HepG2 (cell line): Measurements from ENCODE around the gene SASH3. TPM values are rescaled to one million over a fixed set of nuclear protein-coding genes. Genes with fewer than 3 reads are reported as not detected.

ENCODE experiments used
- FOXJ3 ChIP-seq: sonication (generic); formaldehyde crosslinking; IDR thresholded peaks from 2 replicates; pipeline ENCODE4 v1.4.0; 2020; ENCODE audit warnings: missing genetic modification reagents, mild to moderate bottlenecking, borderline replicate concordance
- GABPB1 ChIP-seq: IDR thresholded peaks from 2 replicates; pipeline ENCODE4 v1.6.1; 2016; ENCODE audit warnings: mild to moderate bottlenecking, missing genetic modification reagents, moderate library complexity, missing compliant biosample characterization
- IKZF1 ChIP-seq: fragments of 450-650 bp; IDR thresholded peaks from 2 replicates; pipeline ENCODE4 v1.7.1; 2016
- IRX3 ChIP-seq: sonication (generic); formaldehyde crosslinking; IDR thresholded peaks from 2 replicates; pipeline ENCODE4 v1.8.1; 2023; ENCODE audit warnings: mild to moderate bottlenecking, low read depth, missing genetic modification reagents, borderline replicate concordance
- JDP2 ChIP-seq: sonication (generic); formaldehyde crosslinking; IDR thresholded peaks from 2 replicates; pipeline ENCODE4 v1.8.1; 2022; ENCODE audit warnings: missing genetic modification reagents, borderline replicate concordance
- MAFG ChIP-seq: sonication (generic); formaldehyde crosslinking; IDR thresholded peaks from 2 replicates; pipeline ENCODE4 v1.5.1; 2020; ENCODE audit warnings: mild to moderate bottlenecking, missing genetic modification reagents
- MBD4 ChIP-seq: IDR thresholded peaks from 2 replicates; pipeline ENCODE4 v1.6.1; 2012; ENCODE audit warnings: low read length, inconsistent platforms, borderline replicate concordance
- NPAS2 ChIP-seq: sonication (generic); formaldehyde crosslinking; IDR thresholded peaks from 2 replicates; pipeline ENCODE4 v1.8.0; 2022; ENCODE audit warnings: mild to moderate bottlenecking, missing genetic modification reagents, borderline replicate concordance
- RAD21 ChIP-seq: fragments of 450-650 bp; formaldehyde crosslinking; IDR thresholded peaks from 2 replicates; pipeline ENCODE4 v1.5.0; 2020; ENCODE audit warnings: mild to moderate bottlenecking
- SMYD3 ChIP-seq: sonication (generic); formaldehyde crosslinking; IDR thresholded peaks from 2 replicates; pipeline ENCODE4 v1.8.1; 2023; ENCODE audit warnings: mild to moderate bottlenecking, missing genetic modification reagents
- TP53 ChIP-seq: sonication (generic); formaldehyde crosslinking; conservative IDR thresholded peaks from 2 replicates; pipeline ENCODE4 v1.4.0; 2020; ENCODE audit warnings: missing genetic modification reagents
- ZFY ChIP-seq: sonication (generic); formaldehyde crosslinking; IDR thresholded peaks from 2 replicates; pipeline ENCODE4 v1.4.0; 2020; ENCODE audit warnings: missing genetic modification reagents
- ZNF335 ChIP-seq: sonication (generic); formaldehyde crosslinking; IDR thresholded peaks from 2 replicates; pipeline ENCODE4 v1.4.0; 2020; ENCODE audit warnings: missing genetic modification reagents
- ZNF546 ChIP-seq: sonication (generic); formaldehyde crosslinking; conservative IDR thresholded peaks from 2 replicates; pipeline ENCODE4 v1.8.1; 2023; ENCODE audit warnings: mild to moderate bottlenecking, missing genetic modification reagents
- ZNF670 ChIP-seq: sonication (generic); formaldehyde crosslinking; IDR thresholded peaks from 2 replicates; pipeline ENCODE4 v1.8.0; 2022; ENCODE audit warnings: mild to moderate bottlenecking, missing genetic modification reagents, borderline replicate concordance
- ZNF672 ChIP-seq: sonication (generic); formaldehyde crosslinking; IDR thresholded peaks from 2 replicates; pipeline ENCODE4 v1.8.1; 2022; ENCODE audit warnings: missing genetic modification reagents
- ZNF768 ChIP-seq: sonication (generic); formaldehyde crosslinking; IDR thresholded peaks from 2 replicates; pipeline ENCODE4 v1.4.0; 2020; ENCODE audit warnings: missing genetic modification reagents
- polyA plus RNA-seq, 8 experiments: library from polyadenylated mRNA; depleted of rRNA in 3 of 8; stranded (reverse) in 7 of 8; unstranded in 1 of 8; fragments of >200 nt; fragmentation: Illumina TruSeq in 4 of 8; extraction: Trizol in 4 of 8; gene quantifications; 2 replicates each; pipeline versions ENCODE4 v1.2.1 to v1.2.3, GENCODE V29; 2011 to 2016; ENCODE audit warnings: low read depth in 4 of 8, missing spikeins in 1 of 8, mixed read lengths in 1 of 8; ENCODE audit not compliant: insufficient read depth in 1 of 8
- total RNA-seq, 5 experiments: library from RNA; depleted of rRNA; stranded (reverse); fragments of >200 nt; fragmentation: Illumina TruSeq; extraction: Trizol; gene quantifications; 2 replicates each; pipeline ENCODE4 v1.2.3, GENCODE V29; 2016; ENCODE audit warnings: low read depth in 1 of 5
- TF ChIP-seq, protein P1 (sequence below): sonication (generic); formaldehyde crosslinking; IDR thresholded peaks from 2 replicates; pipeline ENCODE4 v1.8.1; 2023; ENCODE audit warnings: missing genetic modification reagents, mild to moderate bottlenecking, borderline replicate concordance
- TF ChIP-seq, protein P2 (sequence below): sonication (generic); formaldehyde crosslinking; conservative IDR thresholded peaks from 2 replicates; pipeline ENCODE4 v1.4.0; 2020; ENCODE audit warnings: missing genetic modification reagents
- TF ChIP-seq, protein P3 (sequence below), 2 experiments: sonication (generic) in 1 of 2; formaldehyde crosslinking in 1 of 2; IDR thresholded peaks; 2 replicates each; pipeline versions ENCODE4 v1.4.0 to v1.6.1; 2018 to 2020; ENCODE audit warnings: missing genetic modification reagents in 2 of 2, borderline replicate concordance in 1 of 2, low read depth in 1 of 2, mild to moderate bottlenecking in 1 of 2, missing biosample characterization in 1 of 2
- TF ChIP-seq, protein P4 (sequence below): sonication (generic); formaldehyde crosslinking; IDR thresholded peaks from 2 replicates; pipeline ENCODE4 v1.8.0; 2022; ENCODE audit warnings: missing genetic modification reagents, low read depth, mild to moderate bottlenecking, borderline replicate concordance
- TF ChIP-seq, protein P5 (sequence below): sonication (generic); formaldehyde crosslinking; IDR thresholded peaks from 2 replicates; pipeline ENCODE4 v1.4.0; 2020; ENCODE audit warnings: missing genetic modification reagents, low read depth, mild to moderate bottlenecking, borderline replicate concordance
- TF ChIP-seq, protein P6 (sequence below): sonication (generic); formaldehyde crosslinking; IDR thresholded peaks from 2 replicates; pipeline ENCODE4 v1.4.0; 2020; ENCODE audit warnings: missing genetic modification reagents

SASH3 gene
- total and polyA plus RNA-seq, 2 of the 13 experiments (the other 11 are each of a cell fraction or from before 2014, with no cell fraction given) = 0.08 TPM; not detected in 1

DNA sequence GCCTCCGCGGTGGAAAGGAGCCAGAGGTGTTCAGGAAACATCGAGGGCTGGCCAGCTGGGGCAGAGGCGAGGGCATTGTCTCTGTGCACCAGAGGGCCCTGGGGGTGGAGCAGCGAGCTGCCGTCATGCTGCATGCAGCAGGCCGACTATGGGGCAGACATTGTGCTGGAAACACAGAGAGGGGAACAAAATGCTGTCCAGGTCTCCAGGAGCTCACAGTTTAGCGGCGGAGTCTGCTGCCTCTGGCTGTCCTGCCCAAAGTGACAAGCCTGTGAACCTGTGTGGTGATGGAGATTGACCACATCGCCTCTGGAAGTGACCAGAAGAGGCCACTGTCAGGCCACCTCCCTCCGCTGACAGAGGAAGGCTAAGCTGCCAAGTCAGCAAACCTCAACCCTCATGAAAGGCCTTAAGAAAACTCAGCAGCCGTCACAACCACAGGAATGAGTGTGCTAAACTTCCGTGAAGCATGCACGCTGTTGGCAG, 20.1 kb upstream of the SASH3 start (continued):
- TF ChIP-seq, protein P1, sequence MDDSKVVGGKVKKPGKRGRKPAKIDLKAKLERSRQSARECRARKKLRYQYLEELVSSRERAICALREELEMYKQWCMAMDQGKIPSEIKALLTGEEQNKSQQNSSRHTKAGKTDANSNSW (CRISPR knock-in tag) = no peak
- TF ChIP-seq GABPB1 (CRISPR knock-in tag) = no peak
- TF ChIP-seq JDP2 (CRISPR knock-in tag) = no peak
- TF ChIP-seq NPAS2 (CRISPR knock-in tag) = no peak
- TF ChIP-seq ZNF335 (CRISPR knock-in tag) = no peak
- no peak for TF ChIP-seq FOXJ3 (CRISPR knock-in tag)
- 0 out of 2 replicates have a peak, but pooled peaks have one; percentile 30 for TF ChIP-seq RAD21 (CRISPR knock-in tag)
- TF ChIP-seq, protein P2, sequence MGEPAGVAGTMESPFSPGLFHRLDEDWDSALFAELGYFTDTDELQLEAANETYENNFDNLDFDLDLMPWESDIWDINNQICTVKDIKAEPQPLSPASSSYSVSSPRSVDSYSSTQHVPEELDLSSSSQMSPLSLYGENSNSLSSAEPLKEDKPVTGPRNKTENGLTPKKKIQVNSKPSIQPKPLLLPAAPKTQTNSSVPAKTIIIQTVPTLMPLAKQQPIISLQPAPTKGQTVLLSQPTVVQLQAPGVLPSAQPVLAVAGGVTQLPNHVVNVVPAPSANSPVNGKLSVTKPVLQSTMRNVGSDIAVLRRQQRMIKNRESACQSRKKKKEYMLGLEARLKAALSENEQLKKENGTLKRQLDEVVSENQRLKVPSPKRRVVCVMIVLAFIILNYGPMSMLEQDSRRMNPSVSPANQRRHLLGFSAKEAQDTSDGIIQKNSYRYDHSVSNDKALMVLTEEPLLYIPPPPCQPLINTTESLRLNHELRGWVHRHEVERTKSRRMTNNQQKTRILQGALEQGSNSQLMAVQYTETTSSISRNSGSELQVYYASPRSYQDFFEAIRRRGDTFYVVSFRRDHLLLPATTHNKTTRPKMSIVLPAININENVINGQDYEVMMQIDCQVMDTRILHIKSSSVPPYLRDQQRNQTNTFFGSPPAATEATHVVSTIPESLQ (CRISPR knock-in tag) = no peak
- TF ChIP-seq ZNF546 (CRISPR knock-in tag) = no peak
- TF ChIP-seq MAFG (CRISPR knock-in tag) = peak; percentile 46; the same call in 1 of the 2 replicates
- no peak for TF ChIP-seq MBD4
- no peak for TF ChIP-seq TP53 (CRISPR knock-in tag)
- TF ChIP-seq, protein P3, sequence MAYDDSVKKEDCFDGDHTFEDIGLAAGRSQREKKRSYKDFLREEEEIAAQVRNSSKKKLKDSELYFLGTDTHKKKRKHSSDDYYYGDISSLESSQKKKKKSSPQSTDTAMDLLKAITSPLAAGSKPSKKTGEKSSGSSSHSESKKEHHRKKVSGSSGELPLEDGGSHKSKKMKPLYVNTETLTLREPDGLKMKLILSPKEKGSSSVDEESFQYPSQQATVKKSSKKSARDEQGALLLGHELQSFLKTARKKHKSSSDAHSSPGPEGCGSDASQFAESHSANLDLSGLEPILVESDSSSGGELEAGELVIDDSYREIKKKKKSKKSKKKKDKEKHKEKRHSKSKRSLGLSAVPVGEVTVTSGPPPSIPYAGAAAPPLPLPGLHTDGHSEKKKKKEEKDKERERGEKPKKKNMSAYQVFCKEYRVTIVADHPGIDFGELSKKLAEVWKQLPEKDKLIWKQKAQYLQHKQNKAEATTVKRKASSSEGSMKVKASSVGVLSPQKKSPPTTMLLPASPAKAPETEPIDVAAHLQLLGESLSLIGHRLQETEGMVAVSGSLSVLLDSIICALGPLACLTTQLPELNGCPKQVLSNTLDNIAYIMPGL (CRISPR knock-in tag; IDR thresholded peaks at IDR 0.05; ENCODE audit: borderline replicate concordance in 1 of 2, low read depth in 1 of 2) = no peak
- TF ChIP-seq ZNF768 (CRISPR knock-in tag) = no peak
- no peak for TF ChIP-seq ZNF672 (CRISPR knock-in tag)
- TF ChIP-seq SMYD3 = no peak
- TF ChIP-seq, protein P4, sequence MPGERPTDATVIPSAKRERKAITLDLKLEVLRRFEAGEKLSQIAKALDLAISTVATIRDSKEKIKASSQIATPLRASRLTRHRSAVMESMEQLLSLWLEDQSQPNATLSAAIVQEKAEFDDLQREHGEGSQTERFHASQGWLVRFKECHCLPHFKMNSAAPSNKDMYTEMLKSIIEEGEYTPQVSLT (CRISPR knock-in tag) = no peak
- no peak for TF ChIP-seq IRX3 (CRISPR knock-in tag)
- no peak for TF ChIP-seq ZFY (CRISPR knock-in tag)
- TF ChIP-seq, protein P5, sequence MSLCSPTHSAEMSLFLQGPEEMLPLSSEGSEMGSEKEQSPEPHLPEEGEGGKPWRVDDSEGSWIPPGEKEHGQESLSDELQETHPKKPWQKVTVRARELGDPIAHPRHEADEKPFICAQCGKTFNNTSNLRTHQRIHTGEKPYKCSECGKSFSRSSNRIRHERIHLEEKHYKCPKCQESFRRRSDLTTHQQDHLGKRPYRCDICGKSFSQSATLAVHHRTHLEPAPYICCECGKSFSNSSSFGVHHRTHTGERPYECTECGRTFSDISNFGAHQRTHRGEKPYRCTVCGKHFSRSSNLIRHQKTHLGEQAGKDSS (CRISPR knock-in tag) = no peak
- TF ChIP-seq ZNF670 (CRISPR knock-in tag) = no peak
- TF ChIP-seq, protein P6, sequence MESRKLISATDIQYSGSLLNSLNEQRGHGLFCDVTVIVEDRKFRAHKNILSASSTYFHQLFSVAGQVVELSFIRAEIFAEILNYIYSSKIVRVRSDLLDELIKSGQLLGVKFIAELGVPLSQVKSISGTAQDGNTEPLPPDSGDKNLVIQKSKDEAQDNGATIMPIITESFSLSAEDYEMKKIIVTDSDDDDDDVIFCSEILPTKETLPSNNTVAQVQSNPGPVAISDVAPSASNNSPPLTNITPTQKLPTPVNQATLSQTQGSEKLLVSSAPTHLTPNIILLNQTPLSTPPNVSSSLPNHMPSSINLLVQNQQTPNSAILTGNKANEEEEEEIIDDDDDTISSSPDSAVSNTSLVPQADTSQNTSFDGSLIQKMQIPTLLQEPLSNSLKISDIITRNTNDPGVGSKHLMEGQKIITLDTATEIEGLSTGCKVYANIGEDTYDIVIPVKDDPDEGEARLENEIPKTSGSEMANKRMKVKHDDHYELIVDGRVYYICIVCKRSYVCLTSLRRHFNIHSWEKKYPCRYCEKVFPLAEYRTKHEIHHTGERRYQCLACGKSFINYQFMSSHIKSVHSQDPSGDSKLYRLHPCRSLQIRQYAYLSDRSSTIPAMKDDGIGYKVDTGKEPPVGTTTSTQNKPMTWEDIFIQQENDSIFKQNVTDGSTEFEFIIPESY = peak; percentile 96
- TF ChIP-seq IKZF1 = no peak
